ENCODE measurements around the gene CCDC178.
"Not testable (repeated sequence)": the region's sequence is repeated elsewhere in the genome, so short reads cannot be mapped to it uniquely, and the experiment has no call there.

CCDC178 gene

GRCh38 chr18:32966141-32966540 is 474.4 kb downstream of the CCDC178 start:
- no peak for DNase-seq (ENCODE audit: low spot score)
- TF ChIP-seq CTCF (IDR thresholded peaks at IDR 0.05) = no peak
- no peak overlapping the region for H3K4me3 ChIP-seq
- no peak overlapping the region for H3K27ac ChIP-seq

GRCh38 chr18:32961538-32961937 is 479.0 kb downstream of the CCDC178 start:
- no peak for DNase-seq (ENCODE audit: low spot score)
- H3K4me3 ChIP-seq = no peak overlapping the region
- no peak overlapping the region for H3K27ac ChIP-seq
- TF ChIP-seq CTCF (IDR thresholded peaks at IDR 0.05) = no peak

GRCh38 chr18:32958746-32959145 is 481.8 kb downstream of the CCDC178 start:
- DNase-seq (ENCODE audit: low spot score) = no peak
- Histone ChIP-seq H3K4me3 (no peak overlapping the region), H3K27ac (no peak overlapping the region)
- no peak for TF ChIP-seq CTCF (IDR thresholded peaks at IDR 0.05)

GRCh38 chr18:32956591-32957315 is 483.8 kb downstream of the CCDC178 start:
- no peak for DNase-seq (ENCODE audit: low spot score)
- TF ChIP-seq CTCF (IDR thresholded peaks at IDR 0.05) = no peak
- no peak overlapping the region for H3K4me3 ChIP-seq
- no peak overlapping the region for H3K27ac ChIP-seq

- DNase-seq (ENCODE audit: low spot score); H3K27ac ChIP-seq; H3K4me3 ChIP-seq: not testable (repeated sequence)
These were observed 488.2 kb downstream of the CCDC178 start for GRCh38 chr18:32952318-32952717.

- Histone ChIP-seq H3K4me3 (no peak overlapping the region), H3K27ac (no peak overlapping the region)
- no peak for TF ChIP-seq CTCF (IDR thresholded peaks at IDR 0.05)
- DNase-seq (ENCODE audit: low spot score) = no peak
These were observed 502.9 kb downstream of the CCDC178 start for GRCh38 chr18:32937597-32937996.

- no peak for TF ChIP-seq CTCF (IDR thresholded peaks at IDR 0.05)
- DNase-seq (ENCODE audit: low spot score) = no peak
- no peak overlapping the region for H3K27ac ChIP-seq
- H3K4me3 ChIP-seq = no peak overlapping the region
These were observed 503.5 kb downstream of the CCDC178 start for GRCh38 chr18:32937066-32937465.
